LoVo (cell line): ENCODE results near the gene ZNF655.
"Not testable (repeated sequence)": the region's sequence is repeated elsewhere in the genome, so short reads cannot be mapped to it uniquely, and the experiment has no call there.

Experiments
- DNase-seq: peaks from one replicate; pipeline ENCODE4 v3.0.0-alpha.2; 2016; ENCODE audit warnings: low spot score

The ZNF655 gene

GRCh38 chr7:99560834-99561736 lies 2.6 kb downstream of the ZNF655 start:
- DNase-seq, result no peak

GRCh38 chr7:99561737-99562051 lies 3.3 kb downstream of the ZNF655 start:
- DNase-seq, result no peak

DNA sequence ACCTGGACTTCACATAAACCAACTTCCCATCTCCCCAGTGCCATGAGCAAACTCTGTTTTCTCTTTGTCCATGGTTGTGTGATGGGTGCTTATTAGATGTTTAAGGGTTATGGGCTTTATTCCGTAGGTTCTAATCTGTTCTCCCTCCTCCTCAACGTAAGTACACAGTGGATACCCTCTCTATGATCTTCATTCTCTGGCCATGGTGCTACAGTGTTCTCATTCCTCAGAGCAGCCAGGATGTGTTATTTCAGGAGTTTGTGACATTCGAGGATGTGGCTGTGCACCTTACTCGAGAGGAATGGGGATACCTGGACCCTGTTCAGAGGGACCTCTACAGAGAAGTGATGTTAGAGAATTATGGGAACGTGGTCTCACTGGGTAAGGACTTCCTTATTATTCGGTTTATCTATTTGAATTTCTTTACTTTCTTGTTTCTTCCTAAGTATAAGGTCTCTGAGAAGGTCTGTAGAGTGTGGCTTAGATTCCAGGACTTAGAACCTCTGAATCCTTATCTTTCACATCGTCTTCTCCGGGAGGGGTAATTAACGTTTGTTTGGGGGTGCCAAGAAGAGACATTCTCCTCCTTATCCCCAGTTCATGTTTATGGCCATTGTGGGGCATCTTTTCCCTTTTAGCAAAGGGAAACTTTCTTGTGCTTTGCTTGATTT lies 3.8 kb downstream of the ZNF655 start:
- no peak for DNase-seq

GRCh38 chr7:99562832-99563231 lies 4.4 kb downstream of the ZNF655 start:
- DNase-seq, result peak; percentile 99

GRCh38 chr7:99563650-99564049 lies 5.2 kb downstream of the ZNF655 start:
- DNase-seq, result peak; percentile 63

DNA sequence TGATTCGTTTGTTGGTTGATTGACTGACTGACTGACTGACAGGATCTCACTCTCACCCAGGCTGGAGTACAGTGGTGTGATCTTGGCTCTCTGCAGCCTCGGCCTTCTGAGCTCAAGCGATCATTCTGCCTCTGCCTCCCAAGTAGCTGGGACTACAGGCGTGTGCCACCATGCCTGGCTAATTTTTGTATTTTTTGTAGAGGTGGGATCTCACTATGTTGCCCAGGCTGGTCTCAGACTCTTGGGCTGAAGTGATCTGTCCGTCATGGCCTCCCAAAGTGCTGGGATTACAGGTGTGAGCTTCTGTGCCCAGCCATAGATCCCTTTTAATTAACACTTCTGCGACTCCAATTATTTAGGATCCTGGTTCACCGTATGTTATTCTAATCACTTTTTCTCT lies 10.3 kb downstream of the ZNF655 start:
- not testable (repeated sequence) for DNase-seq

DNA sequence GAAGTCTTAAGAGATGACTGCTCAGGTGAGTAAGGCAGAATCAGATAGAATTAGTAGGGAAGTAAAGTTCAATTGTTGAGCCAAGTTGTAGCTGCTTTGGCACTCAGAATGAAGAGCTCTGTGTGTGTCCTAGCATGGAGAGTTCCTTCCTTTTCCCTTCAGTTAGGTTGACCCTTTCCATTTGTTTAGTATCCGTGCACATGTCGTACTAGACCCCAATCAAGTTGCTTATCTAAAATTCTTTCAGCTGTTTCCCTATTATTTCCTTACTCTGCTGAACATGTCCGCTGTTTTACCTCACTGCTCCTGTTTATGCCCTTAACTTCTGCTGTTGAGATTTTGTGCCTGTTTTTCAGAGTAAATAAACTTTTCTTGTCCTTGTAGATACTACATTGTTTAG lies 13.3 kb downstream of the ZNF655 start:
- DNase-seq, result no peak

DNA sequence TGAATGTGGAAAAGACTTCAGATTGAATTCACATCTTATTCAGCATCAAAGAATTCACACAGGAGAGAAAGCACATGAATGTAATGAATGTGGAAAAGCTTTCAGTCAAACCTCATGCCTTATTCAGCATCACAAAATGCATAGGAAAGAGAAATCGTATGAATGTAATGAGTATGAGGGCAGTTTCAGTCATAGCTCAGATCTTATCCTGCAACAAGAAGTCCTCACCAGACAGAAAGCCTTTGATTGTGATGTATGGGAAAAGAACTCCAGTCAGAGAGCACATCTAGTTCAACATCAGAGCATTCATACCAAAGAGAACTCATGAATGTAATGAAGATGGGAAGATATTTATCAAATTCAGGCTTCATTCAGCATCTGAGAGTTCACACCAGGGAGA lies 14.8 kb downstream of the ZNF655 start:
- no peak for DNase-seq

DNA sequence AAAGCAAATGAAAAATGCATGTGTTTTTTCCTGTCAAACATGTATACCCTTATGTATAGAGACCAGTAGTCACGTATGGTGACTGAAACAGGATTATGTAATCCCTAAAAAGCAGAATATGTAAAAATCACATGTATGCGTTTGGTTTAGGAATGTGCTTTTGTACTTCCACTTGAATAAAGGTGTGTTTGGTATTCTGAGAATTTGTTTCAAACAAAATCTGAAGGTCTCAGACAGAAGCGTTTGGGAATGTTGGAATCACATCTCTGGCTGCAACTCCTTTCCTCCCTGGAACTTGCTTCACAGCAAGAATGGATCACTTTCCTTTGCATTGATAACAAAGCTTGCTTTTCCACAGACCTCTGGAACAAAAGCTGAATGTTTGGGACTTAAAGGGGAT lies 17.8 kb downstream of the ZNF655 start:
- DNase-seq, result no peak

DNA sequence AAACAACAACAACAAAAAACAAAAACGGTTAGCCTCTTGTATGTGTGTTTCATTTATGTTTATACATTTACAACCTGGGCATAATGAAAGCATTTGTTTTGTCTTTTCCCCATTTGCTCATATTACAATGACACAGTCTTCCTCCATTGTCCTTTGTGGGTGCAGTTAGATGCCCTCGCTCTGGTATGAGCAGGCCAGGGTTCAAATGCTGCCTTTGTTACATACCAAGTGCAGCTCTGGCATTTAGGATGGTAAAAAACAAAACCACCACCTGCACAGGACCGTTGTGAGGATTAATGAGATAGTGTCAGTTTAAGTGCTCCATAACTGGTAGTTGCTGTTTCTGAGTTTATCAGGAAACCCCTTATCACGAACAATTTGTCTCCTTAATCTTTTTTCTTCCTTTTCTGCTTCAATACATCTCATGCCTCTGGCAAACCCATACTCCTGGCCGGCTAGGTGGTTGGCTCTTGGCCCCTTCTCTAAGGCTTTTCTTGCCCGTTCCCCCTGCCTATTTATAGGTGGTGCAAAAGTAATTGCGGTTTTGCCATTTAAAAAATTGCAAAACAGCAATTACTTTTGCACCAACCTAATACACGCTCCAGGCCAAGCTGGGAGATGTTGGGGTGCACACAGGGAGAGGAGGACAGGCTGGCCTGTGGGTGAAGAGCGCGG lies 21.0 kb downstream of the ZNF655 start:
- no peak for DNase-seq

- no peak for DNase-seq
Observed at GRCh38 chr7:99579956-99580777, 21.7 kb downstream of the ZNF655 start.

DNA sequence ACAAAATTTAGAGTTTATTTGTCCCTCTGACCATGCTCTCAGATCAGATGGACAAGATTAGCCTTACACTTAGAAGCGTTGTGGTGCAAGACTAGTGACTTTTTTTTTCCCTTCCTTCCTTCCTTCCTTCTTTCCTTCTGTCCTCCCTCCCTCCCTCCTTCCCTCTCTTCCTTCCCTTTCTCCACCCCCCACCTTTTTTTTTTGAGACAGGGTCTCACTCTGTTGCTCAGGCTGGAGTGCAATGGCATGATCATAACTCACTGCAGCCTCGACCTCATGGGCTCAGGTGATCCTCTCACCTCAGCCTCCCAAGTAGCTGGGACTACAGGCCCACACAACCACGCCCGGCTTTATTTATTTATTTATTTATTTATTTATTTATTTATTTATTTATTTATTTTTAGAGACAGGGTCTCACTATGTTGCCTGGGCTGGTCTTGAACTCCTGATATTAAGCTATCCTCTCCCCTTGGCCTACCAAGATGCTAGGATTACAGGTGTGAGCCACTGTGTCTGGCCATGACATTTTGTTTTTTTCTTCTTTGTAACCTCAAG lies 22.4 kb downstream of the ZNF655 start:
- not testable (repeated sequence) for DNase-seq

DNA sequence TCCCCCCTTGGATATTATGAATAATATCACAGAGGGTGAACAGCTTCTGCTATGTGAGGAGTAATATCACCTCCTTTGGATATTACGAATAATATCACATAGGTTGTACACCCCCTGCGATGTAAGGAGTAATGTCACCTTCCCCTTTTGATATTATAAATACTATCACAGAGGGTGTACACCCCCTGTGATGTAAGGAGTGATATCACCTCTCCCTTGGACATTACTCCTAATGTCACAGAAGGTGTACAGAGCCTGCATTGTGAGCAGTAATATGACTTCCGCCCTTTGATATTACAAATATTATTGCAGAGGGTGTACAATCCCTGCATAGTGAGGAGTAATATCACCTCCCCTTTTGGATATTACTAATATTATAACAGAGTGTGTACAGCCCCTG lies 30.4 kb downstream of the ZNF655 start:
- no peak for DNase-seq

DNA sequence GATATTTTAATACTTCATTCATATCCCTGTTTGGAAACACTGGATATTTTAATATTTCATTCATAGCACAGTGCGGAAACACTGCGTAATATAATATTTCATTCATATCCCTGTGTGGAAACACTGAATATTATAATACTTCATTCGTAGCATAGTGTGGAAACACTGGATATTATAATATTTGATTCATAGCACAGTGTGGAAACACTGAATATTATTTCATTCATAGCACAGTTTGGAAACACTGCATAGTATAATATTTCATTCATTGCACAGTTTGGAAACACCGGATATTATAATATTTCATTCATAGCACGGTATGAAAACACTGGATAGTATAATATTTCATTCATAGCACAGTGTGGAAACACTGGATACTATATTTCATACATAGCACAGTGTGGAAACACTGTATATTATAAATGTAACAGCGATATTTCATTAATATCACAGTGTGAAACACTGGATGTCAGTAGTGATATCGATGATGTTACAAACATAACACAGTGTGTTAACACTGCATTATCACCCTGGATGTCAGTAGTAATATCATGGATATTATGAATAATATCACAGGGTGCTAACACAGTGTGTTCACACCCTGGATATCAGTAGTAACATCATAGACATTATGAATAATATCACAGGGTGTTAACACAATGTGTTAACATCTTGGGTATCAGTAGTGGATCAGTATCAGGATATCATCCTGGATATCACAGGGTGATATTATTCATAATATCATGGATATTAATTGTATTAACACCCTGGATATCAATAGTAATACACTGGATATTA lies 36.7 kb downstream of the ZNF655 start:
- DNase-seq, result no peak

- no peak for DNase-seq
Observed at GRCh38 chr7:99596408-99596955, 38.0 kb downstream of the ZNF655 start.

DNA sequence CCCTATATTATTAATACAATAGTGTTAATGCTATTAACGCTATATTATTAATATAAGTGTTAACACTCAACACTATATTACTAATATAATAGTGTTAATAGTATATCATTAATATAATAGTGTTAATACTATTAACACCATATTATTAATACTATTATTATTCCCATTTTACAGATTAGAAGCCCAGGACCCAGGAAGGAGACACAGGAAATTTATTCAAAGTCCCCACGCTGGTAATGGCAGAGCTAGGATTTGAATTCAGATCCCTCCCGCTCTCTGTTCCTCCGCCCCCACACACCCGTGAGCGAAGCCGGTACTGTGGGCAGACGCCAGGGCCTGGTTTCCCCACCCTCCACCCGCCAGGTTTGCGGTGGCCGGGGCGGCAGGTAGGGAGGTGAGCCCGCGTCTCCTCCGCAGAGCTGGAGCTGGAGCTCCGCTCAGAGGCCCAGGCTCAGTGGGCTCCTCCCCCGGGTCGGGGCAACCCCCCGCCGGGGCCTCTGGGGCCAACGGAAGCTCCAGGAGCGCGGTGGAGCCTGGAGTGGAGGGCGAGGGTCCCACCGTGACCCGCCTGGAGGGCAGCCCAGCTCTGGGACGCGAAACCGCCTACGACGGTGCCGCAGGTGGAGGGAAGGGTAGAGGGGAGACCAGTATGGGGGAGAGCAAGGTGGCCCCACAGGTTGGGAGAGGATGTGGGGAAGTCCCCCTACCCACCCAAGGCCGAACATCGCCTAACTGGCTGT lies 39.5 kb downstream of the ZNF655 start, which contains the start of gene TMEM225B:
TMEM225B (plus strand) TSS at position 506 of the 740 bp plus-strand sequence. CDS start 6,122 bp downstream, outside the sequence.
- DNase-seq, result no peak

DNA sequence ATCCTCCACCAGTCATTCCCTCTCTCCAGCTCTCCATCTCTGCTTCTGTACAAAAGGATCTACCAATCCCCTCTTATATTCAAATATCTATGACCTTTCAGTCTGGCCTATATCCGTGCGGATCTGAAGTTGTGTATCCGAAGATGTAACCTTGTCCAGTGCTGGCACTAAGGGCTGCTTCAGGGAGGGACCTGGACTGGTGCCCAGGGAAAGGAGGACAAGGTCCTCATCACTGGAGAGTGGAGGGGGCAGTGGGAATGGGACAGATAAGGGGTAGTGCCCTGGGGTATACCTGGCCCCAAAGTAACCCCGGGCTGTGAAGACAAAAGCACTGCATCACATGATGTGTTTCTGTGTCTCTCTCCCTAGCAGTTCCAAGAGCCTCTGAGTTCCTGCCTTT lies 41.4 kb downstream of the ZNF655 start:
- DNase-seq, result no peak

- DNase-seq, result no peak
Observed at GRCh38 chr7:99601656-99602310, 43.3 kb downstream of the ZNF655 start.

DNA sequence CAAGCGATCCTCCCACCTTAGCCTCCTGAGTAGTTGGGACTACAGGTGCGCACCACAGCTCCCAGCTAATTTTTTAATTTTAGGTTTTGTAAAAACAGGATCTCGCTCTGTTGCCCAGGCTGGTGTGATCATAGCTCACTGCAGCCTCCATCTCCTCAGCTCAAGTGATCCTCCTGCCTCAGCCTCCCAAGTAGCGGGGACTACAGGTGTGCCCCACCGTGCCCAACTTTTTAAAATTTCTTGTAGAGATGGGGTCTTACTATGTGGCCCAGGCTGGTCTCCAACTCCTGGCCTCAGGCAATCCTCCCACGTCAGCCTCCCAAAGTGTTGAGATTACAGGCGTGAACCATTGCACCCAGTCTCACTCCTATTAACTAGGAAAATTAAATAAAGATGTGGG lies 47.1 kb downstream of the ZNF655 start:
- no peak for DNase-seq
